ENCODE results near the gene GPR35. TPM values are rescaled to one million over a fixed set of nuclear protein-coding genes. Genes with fewer than 3 reads are reported as not detected.

Gene GPR35
- total and polyA plus RNA-seq, 2 of the 13 experiments (the other 11 are each of a cell fraction or from before 2014, with no cell fraction given), result 27.1 to 44.2 TPM

- TF ChIP-seq ZBTB33 (CRISPR knock-in tag; IDR thresholded peaks at IDR 0.05), result no peak
- peak; percentile 58 for TF ChIP-seq ZFY (CRISPR knock-in tag; IDR thresholded peaks at IDR 0.05)
- peak; percentile 87 for TF ChIP-seq MTF2 (CRISPR knock-in tag; IDR thresholded peaks at IDR 0.05; ENCODE audit: borderline replicate concordance)
- peak; percentile 72 for TF ChIP-seq SALL1 (CRISPR knock-in tag; IDR thresholded peaks at IDR 0.05)
- TF ChIP-seq RBM22 (optimal IDR thresholded peaks at IDR 0.05; ENCODE audit: low read length), result no peak
- 0 out of 2 replicates have a peak, but pooled peaks have one; percentile 44 for TF ChIP-seq DR1 (CRISPR knock-in tag; IDR thresholded peaks at IDR 0.05)
- 0 out of 2 replicates have a peak, but pooled peaks have one; percentile 46 for TF ChIP-seq ZNF776 (CRISPR knock-in tag; IDR thresholded peaks at IDR 0.05)
- TF ChIP-seq GABPA (IDR thresholded peaks at IDR 0.05; ENCODE audit: low read depth, low read length), result no peak
- TF ChIP-seq GABPA (CRISPR knock-in tag; IDR thresholded peaks at IDR 0.05; ENCODE audit: low read depth), result peak; percentile 72
- TF ChIP-seq ZEB1 (IDR thresholded peaks at IDR 0.05; ENCODE audit: insufficient replicate concordance, low read depth), result no peak
- peak; percentile 73; the same call in 1 of the 2 replicates for TF ChIP-seq ZNF552 (CRISPR knock-in tag; IDR thresholded peaks at IDR 0.05; ENCODE audit: borderline replicate concordance)
- no peak for TF ChIP-seq ZNF136 (CRISPR knock-in tag; IDR thresholded peaks at IDR 0.05; ENCODE audit: low read depth)
- peak; percentile 39 for TF ChIP-seq FOSL2 (CRISPR knock-in tag; IDR thresholded peaks at IDR 0.05)
- TF ChIP-seq ZSCAN21 (CRISPR knock-in tag; IDR thresholded peaks at IDR 0.05; ENCODE audit: borderline replicate concordance), result peak; percentile 16; the same call in 1 of the 2 replicates
- peak; percentile 73 for TF ChIP-seq ELF3 (CRISPR knock-in tag; IDR thresholded peaks at IDR 0.05)
- TF ChIP-seq GMEB2 (CRISPR knock-in tag; IDR thresholded peaks at IDR 0.05; ENCODE audit: low read depth), result no peak
- peak; percentile 96 for TF ChIP-seq HNF4A (CRISPR knock-in tag; IDR thresholded peaks at IDR 0.05)
- peak; percentile 70; the same call in 1 of the 2 replicates for TF ChIP-seq ZNF20 (CRISPR knock-in tag; IDR thresholded peaks at IDR 0.05)
- TF ChIP-seq ATRX (CRISPR knock-in tag; IDR thresholded peaks at IDR 0.05; ENCODE audit: borderline replicate concordance), result no peak
- peak; percentile 51 for TF ChIP-seq RXRB (CRISPR knock-in tag; IDR thresholded peaks at IDR 0.05; ENCODE audit: borderline replicate concordance)
- no peak for TF ChIP-seq SMC3 (IDR thresholded peaks at IDR 0.05; ENCODE audit: low read length)
- 0 out of 2 replicates have a peak, but pooled peaks have one; percentile 27 for TF ChIP-seq ZNF616 (CRISPR knock-in tag; IDR thresholded peaks at IDR 0.05; ENCODE audit: low read depth)
- TF ChIP-seq ZNF251 (CRISPR knock-in tag; IDR thresholded peaks at IDR 0.05), result 0 out of 2 replicates have a peak, but pooled peaks have one; percentile 32
- TF ChIP-seq ZNF34 (CRISPR knock-in tag; IDR thresholded peaks at IDR 0.05; ENCODE audit: borderline replicate concordance), result peak; percentile 82; the same call in 1 of the 2 replicates
- peak; percentile 21; the same call in 1 of the 2 replicates for TF ChIP-seq KDM3A (CRISPR knock-in tag; IDR thresholded peaks at IDR 0.05; ENCODE audit: low read depth)
- TF ChIP-seq AHR (CRISPR knock-in tag; IDR thresholded peaks at IDR 0.05), result peak; percentile 25; the same call in 1 of the 2 replicates
- no peak for TF ChIP-seq POLR2AphosphoS2 (IDR thresholded peaks at IDR 0.05; ENCODE audit: low read depth, low read length)
- TF ChIP-seq E2F2 (CRISPR knock-in tag; IDR thresholded peaks at IDR 0.05; ENCODE audit: borderline replicate concordance), result no peak
Measured at GRCh38 chr2:240604939-240605716, 20.2 kb upstream of the GPR35 start (continued).
